Calu3 (cell line): ENCODE results near the gene YTHDC2. TPM values are rescaled to one million over a fixed set of nuclear protein-coding genes. Genes with fewer than 3 reads are reported as not detected.

Experiments
- BruUV-seq: library from RNA; stranded (reverse); fragments of 400-500 nt; replicated peaks from 2 replicates; lab custom pipeline; 2021; lab: Mats Ljungman, UMichigan
- CTCF ChIA-PET: fragments of 300-600 bp; sonication (Branson Sonifier 250); formaldehyde crosslinking; loops from one replicate; lab custom pipeline; 2022; ENCODE audit warnings: antibody characterized with exemption; lab: Charles Lee
- DNase-seq: peaks from one replicate; pipeline ENCODE4 v3.0.0; 2022
- H3K27ac Mint-ChIP-seq: one replicate; pipeline ENCODE4 v1.8.0; 2022; ENCODE audit warnings: mixed read lengths; ENCODE audit not compliant: unreplicated experiment
- H3K27me3 Mint-ChIP-seq: one replicate; pipeline ENCODE4 v1.8.0; 2022; ENCODE audit warnings: mixed read lengths; ENCODE audit not compliant: unreplicated experiment
- H3K36me3 Mint-ChIP-seq: one replicate; pipeline ENCODE4 v1.8.0; 2022; ENCODE audit warnings: mild to moderate bottlenecking, moderate library complexity, mixed read lengths; ENCODE audit not compliant: insufficient read depth, unreplicated experiment
- H3K4me1 Mint-ChIP-seq: one replicate; pipeline ENCODE4 v1.8.0; 2022; ENCODE audit warnings: mild to moderate bottlenecking, low read depth, mixed read lengths; ENCODE audit not compliant: unreplicated experiment
- H3K4me3 Mint-ChIP-seq: one replicate; pipeline ENCODE4 v1.8.0; 2022; ENCODE audit warnings: mild to moderate bottlenecking, low read depth, moderate library complexity, mixed read lengths; ENCODE audit not compliant: unreplicated experiment
- H3K9me3 Mint-ChIP-seq: one replicate; pipeline ENCODE4 v1.8.0; 2022; ENCODE audit warnings: low read depth, mixed read lengths; ENCODE audit not compliant: unreplicated experiment
- intact Hi-C: fragments of 100-400 bp; cut with micrococcal nuclease; formaldehyde crosslinking; loops from one replicate; pipeline ENCODE4 v1.10.0; 2022; ENCODE audit not compliant: unreplicated experiment
- total RNA-seq: library from RNA; stranded (reverse); gene quantifications from 2 replicates; pipeline ENCODE4 v1.2.3, GENCODE V29; 2022
- TF ChIP-seq, protein P1 (sequence below): fragments of 200-600 bp; IDR thresholded peaks from one replicate; pipeline ENCODE4 v1.8.0; 2022; ENCODE audit warnings: antibody characterized with exemption; ENCODE audit not compliant: unreplicated experiment

YTHDC2 gene
- total RNA-seq, 1 experiment from 2014 or later: 31.8 TPM

DNA sequence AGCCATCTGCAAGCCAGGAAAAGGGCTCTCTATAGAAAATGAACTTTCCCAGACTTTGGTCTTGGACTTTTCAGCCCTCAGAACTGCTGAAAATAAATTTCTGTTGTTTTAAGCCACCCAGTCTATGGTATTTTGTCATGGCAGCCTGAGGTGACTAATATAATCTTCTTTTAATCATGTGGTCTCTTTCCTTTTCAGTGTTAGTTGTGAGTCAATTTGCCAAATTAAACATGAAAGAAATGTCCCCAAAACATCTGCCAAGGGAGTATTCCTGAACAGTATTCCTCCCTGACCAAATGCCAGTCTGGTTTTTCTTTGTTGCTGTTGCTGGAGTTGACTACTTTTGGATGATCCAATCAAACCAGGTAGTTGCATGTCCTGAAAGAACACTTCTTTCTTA is 4.7 kb upstream of the YTHDC2 start:
- intact Hi-C loops: no loop called here
- H3K27ac Mint-ChIP-seq: no peak overlapping the region
- H3K4me1 Mint-ChIP-seq: peaks cover 6% of the 10 kb centered on the region
- no peak overlapping the region for H3K4me3 Mint-ChIP-seq
- peaks cover 30% of the 10 kb centered on the region for H3K27me3 Mint-ChIP-seq
- CTCF ChIA-PET: no interaction called here
- no peaks in the 10 kb centered on the region for H3K9me3 Mint-ChIP-seq
- BruUV-seq: no TSS peak
- no peak for DNase-seq
- TF ChIP-seq, protein P1, sequence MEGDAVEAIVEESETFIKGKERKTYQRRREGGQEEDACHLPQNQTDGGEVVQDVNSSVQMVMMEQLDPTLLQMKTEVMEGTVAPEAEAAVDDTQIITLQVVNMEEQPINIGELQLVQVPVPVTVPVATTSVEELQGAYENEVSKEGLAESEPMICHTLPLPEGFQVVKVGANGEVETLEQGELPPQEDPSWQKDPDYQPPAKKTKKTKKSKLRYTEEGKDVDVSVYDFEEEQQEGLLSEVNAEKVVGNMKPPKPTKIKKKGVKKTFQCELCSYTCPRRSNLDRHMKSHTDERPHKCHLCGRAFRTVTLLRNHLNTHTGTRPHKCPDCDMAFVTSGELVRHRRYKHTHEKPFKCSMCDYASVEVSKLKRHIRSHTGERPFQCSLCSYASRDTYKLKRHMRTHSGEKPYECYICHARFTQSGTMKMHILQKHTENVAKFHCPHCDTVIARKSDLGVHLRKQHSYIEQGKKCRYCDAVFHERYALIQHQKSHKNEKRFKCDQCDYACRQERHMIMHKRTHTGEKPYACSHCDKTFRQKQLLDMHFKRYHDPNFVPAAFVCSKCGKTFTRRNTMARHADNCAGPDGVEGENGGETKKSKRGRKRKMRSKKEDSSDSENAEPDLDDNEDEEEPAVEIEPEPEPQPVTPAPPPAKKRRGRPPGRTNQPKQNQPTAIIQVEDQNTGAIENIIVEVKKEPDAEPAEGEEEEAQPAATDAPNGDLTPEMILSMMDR: no peak
- H3K36me3 Mint-ChIP-seq: peaks cover 7% of the 10 kb centered on the region

DNA sequence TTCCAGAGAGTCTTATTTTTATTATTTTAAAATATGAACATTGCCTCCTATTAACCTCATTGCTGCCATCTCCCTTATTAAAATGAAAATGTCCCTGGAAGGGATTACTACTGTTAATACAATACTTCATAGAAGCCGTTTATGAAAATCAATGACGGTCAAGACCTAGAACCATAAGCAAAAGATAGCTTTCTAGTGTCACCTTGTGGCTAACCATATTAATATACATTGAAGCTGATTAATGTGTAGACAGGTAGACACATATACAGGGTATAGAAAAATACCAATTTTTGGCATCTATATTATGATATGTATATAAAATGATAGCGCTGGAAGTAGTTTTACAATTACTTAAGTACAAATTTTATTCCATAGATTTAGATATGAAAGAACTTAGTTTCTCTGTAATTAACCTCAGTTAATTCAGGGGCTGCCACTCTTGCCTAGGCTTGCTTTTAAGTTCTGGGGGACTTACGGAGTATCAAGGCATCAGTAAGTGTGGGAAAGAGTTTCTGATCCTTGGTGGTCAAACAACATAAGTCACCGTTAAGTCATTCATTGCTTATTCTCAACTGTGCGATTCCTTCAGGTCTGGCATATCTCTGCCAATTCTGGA is 2.5 kb upstream of the YTHDC2 start:
- H3K4me3 Mint-ChIP-seq: no peak overlapping the region
- peak; percentile 12 for DNase-seq
- no peak overlapping the region for H3K27ac Mint-ChIP-seq
- TF ChIP-seq, protein P1: peak; percentile 56
- H3K36me3 Mint-ChIP-seq: peaks cover 18% of the 10 kb centered on the region
- H3K9me3 Mint-ChIP-seq: no peaks in the 10 kb centered on the region
- BruUV-seq: no TSS peak
- H3K4me1 Mint-ChIP-seq: peaks cover 24% of the 10 kb centered on the region
- CTCF ChIA-PET: interaction anchor here (0.7 to 1.8 kb wide), 7 partner anchors 10 to 515 kb away, joined by 3 to 46 read pairs (median 8); no protein-coding TSS in a partner anchor
- intact Hi-C loops: loop anchor here (1.0 to 5.0 kb wide), 4 partner anchors 64 to 514 kb away; no protein-coding TSS in a partner anchor
- H3K27me3 Mint-ChIP-seq: peaks cover 30% of the 10 kb centered on the region

DNA sequence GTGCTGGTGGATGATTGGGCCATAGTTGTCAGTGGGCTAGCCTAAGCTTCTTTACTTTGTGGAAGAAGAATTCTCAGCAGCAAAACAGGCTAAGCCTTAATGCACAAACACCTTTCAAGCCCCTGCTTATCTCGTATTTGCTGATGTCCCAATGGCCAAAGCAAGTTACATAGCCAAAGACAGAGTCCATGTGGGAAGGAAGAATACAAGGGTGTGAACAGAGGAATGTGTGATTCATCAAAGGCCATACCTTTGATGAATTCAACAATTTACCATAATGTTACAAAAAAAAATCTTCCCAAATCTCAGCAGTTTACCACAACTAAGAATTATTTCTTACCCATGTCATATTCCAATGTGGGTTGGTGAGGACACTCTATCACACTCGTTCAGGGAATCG is 1.2 kb upstream of the YTHDC2 start:
- no TSS peak for BruUV-seq
- Mint-ChIP-seq H3K9me3 (no peaks in the 10 kb centered on the region), H3K27ac (no peak overlapping the region), H3K36me3 (peaks cover 18% of the 10 kb centered on the region), H3K27me3 (peaks cover 30% of the 10 kb centered on the region), H3K4me1 (peaks cover 24% of the 10 kb centered on the region), H3K4me3 (no peak overlapping the region)
- CTCF ChIA-PET: interaction anchor here (0.9 kb wide), 1 partner anchor 176 kb away, joined by 8 read pairs; no protein-coding TSS in a partner anchor
- no peak for DNase-seq
- intact Hi-C loops: loop anchor here (5.0 kb wide), 1 partner anchor 515 kb away; no protein-coding TSS in a partner anchor
- TF ChIP-seq, protein P1: no peak

DNA sequence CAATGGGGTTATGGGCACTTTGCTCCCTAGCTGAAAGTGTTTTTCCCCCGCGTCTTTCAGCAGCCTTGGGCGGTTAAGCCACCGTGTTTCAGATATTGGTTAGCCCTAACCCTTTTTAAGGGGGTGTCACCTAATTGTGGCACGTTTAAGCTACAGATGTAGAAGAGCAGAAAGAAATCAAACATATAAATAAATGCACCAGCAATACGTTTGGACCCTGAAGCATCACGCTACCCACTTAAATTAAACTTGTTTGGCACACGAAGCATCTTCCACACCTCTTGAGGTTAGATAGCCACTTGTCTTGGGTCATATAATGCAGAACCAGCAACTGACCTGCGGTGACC is 768 bp downstream of the YTHDC2 start:
- Mint-ChIP-seq H3K27me3 (peaks cover 12% of the 10 kb centered on the region), H3K9me3 (no peaks in the 10 kb centered on the region), H3K4me3 (peak overlapping the region; percentile 74), H3K36me3 (peaks cover 29% of the 10 kb centered on the region), H3K4me1 (peaks cover 24% of the 10 kb centered on the region), H3K27ac (peak overlapping the region; percentile 63)
- BruUV-seq: no TSS peak
- CTCF ChIA-PET: interaction anchor here (1.4 kb wide), 2 partner anchors 177 kb away, joined by 4 to 10 read pairs; no protein-coding TSS in a partner anchor
- intact Hi-C loops: loop anchor here (2.0 to 5.0 kb wide), 2 partner anchors 93 to 517 kb away; no protein-coding TSS in a partner anchor
- DNase-seq: no peak
- TF ChIP-seq, protein P1: no peak
